HG02840 (cell line): ENCODE results near the gene ARPC5.
"Not testable (repeated sequence)": the region's sequence is repeated elsewhere in the genome, so short reads cannot be mapped to it uniquely, and the experiment has no call there.

Source experiments
- ATAC-seq: cut with Tn5 transposase; IDR thresholded peaks from one replicate; pipeline ENCODE4 v1.9.1; 2021; ENCODE audit warnings: mild to moderate bottlenecking, moderate library complexity, moderate number of reproducible peaks; ENCODE audit not compliant: unreplicated experiment, low FRiP score

The ARPC5 gene

DNA sequence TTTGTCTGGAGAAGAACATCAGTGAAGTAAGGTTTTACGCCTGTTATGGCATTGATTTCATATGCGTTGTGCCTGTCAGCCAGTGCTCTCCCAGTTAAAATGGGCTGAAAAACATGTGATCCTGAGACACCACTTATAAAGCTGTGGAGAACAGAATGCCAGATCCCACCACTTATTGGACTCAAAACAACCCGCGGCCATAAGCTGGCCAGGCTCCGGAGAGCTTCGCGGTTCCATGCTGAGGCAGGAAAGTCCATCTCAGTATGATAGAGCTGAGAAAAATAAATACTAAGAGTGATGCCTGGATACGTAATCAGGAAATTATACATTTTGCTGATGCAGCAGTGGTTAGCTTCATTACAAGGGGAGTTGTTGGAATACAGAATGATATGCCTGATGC lies 12.5 kb upstream of the ARPC5 start:
- ATAC-seq, result no peak

DNA sequence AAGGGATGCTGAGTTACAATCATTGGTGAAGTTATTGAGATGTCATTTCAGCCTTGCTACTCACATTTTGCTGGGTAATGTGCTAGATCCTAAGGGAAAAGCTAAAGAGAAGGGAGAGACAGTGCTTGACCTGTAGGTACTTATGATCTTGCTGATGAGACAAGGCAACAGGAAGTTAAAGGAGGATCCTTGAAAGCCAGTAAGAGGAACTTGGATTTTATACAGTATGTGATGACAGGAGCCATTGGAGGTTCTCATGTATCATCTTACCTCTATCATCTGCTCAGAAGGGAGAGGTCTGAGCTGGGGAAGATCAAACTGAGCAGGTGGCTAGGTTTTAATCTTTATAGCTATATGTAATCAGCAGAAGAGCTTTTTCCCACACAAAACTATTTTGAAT lies 11.2 kb upstream of the ARPC5 start:
- ATAC-seq, result no peak

DNA sequence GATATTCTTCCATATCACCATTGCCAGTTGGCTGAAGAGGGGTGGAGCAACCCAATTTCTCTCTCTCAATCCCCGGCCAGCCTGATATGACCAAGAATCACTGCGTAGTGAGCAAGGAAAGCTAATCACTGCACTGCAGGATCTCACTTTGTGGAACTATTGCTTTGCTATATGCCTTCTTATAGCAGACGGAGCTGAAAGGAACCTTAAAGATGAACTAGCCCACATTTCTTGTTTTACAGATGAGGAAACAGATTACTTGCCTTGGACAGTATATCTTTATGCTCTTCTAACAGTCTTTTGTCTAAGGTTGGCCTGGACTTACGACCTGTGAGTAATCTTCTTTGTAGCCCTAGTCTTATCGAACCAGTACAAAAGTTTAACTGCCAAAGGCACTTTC lies 9.9 kb upstream of the ARPC5 start:
- no peak for ATAC-seq

DNA sequence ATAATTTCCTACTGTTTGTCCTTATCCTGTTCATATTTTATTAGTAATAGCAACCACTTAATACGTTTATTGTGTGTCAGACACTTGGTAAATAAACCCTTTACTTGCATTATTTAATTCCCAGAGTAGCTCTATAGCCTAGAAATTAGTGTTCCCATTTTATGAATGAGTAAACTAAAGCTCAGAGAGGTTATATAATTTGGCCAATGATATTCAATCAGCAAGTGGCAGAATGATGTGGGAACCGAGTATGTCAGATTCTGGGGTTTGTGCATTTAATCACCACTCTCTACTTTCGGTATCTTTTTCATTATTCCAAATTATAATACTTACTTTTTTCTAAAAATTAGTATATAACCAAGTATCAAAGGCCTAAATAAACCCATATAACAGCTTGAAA lies 6.6 kb upstream of the ARPC5 start:
- ATAC-seq, result no peak

DNA sequence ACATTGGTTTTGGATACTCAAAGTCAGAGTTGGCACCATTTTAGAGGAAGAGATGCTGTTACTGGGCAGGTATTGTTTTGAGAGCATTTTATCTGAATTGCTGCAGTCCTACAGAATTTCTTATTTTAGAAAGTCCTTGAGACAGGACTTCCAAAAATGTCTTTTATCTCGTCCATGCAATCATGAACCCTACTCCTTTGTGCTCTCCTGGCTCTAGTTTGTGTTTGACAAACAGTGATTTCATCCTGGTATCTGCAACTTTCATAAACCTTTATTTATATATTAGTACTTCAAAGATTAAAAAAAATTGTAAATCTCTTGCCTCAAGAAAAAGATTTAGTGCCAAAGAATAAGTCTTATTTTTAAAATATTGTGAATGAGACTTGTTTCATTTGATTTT lies 4.6 kb upstream of the ARPC5 start:
- no peak for ATAC-seq

DNA sequence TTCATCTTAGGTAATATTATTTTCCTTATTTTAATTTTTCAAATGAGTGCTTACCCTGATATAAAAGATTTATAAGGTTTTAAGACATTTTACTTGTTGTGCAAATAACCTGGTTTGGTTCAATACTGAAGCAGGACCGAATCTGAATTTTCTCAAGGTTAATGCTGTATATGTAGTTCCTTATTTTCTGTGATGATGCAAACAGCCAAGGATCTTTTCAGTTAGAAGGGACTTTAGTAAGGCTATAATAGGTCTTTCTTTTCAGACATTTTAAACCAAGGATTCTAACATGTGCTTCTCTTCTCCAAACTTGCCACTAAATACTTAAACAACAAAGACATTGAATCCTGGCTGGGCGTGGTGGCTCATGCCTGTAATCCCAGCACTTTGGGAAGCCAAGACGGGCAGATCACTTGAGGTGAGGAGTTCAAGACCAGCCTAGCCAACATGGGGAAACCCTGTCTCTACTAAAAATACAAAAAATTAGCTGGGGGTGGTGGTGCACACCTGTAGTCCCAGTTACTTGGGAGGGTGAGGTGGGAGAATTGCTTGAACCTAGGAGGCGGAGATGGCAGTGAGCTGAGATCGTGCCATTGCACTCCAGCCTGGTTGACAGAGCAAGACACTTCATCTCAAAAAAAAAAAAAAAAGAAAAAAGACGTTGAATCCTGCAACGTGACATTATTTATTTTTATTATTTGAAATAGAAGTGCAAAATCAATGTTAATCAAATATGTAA lies 3.2 kb upstream of the ARPC5 start:
- ATAC-seq, result no peak

GRCh38 chr1:183636783-183637182 lies 1.2 kb upstream of the ARPC5 start:
- no peak for ATAC-seq

DNA sequence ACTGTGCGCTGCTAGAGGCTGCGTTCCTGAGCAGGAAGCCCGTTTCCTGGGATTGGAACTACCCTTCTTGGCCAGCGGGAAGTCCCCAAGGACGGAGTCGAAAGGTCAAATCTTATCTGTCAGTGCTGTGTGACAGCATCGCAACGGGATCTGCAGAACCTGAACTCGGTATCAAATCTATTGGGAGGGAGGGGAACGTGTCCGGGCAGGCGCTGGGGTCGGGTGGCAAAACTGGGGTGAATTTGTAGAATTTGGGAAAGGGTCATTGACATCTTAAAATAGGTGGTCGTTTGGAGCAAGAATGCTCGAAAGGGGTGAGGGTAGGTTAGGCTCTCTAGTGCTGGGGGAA lies 725 bp upstream of the ARPC5 start:
- no peak for ATAC-seq

DNA sequence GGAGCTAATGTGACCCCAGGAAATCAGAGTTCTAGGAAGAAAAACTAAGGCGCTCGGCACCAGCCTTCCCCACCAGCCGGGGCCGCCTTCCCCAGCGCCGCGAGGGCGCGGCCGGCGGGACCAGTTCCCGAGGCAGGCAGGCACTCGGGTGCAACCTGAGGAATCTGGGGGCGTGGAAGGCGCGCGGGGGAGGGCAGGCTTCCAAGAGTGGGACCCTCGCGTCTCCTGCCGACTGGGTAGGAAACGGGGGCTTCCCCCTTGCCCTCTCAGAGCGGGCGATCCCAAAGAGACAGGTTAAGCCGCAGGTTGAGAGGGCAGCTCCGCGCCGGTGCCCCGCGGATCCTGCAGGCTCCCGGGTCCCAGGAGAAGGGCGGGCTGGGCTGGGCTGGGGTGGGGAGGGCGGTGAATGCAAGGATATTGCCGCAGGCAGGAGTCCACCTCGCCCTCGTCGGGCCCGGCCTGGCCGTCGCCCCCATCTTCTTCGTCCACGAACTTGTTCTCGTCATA lies 431 bp downstream of the ARPC5 start:
- ATAC-seq, result peak; percentile 15

GRCh38 chr1:183634429-183635065 lies 1.0 kb downstream of the ARPC5 start:
- no peak for ATAC-seq

DNA sequence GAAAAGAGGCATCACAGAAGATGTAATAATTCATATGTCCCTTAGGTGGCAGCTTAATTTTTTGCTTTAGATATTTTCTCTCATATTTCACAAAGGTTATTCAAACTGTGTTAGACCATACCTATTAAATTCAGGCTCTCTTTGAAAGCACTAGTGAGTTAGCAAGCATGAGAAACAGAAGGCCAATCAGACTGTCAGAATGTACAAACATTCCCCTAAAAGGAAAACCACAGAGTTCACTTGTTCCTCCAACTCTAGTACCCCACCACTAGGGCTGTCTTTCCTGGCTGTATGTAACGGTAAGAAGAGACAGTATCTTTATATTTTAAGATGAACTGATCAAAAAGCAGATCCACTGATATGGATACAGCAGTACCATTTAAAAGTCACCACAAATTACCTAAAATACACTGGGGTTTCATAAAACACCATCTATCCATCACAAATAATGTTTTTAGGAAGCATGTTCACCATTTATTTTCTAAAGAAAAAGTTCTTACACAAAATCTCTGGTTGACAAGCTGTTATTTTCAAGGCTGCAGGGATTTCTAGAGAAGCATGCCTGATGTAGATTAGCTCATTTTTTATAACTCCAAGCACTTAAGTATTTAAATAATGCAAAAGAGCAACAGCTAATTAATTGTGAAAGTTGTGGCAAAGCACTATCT lies 1.8 kb downstream of the ARPC5 start:
- no peak for ATAC-seq

DNA sequence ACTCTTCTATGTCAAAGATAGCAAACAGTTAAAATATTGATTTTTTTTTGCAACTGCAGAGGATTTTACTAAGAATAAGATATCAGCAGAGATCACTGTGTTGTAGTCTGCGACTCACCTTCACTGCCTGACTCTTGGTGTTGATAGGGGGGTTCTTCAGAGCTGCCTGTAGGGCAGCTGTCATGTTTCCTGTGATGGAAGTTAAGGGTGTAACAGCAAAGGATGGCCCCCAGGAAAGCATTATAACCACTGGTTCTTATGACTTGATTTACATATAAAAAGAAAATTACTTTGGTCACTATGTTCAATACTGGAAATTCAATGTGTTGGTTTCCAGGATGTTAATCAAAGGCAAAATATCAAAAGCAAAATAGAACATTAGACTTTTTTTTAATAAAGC lies 2.6 kb downstream of the ARPC5 start:
- ATAC-seq, result no peak

GRCh38 chr1:183632114-183632513 lies 3.5 kb downstream of the ARPC5 start:
- ATAC-seq, result no peak

GRCh38 chr1:183630748-183631147 lies 4.8 kb downstream of the ARPC5 start:
- no peak for ATAC-seq

GRCh38 chr1:183628537-183628936 lies 7.0 kb downstream of the ARPC5 start:
- no peak for ATAC-seq

DNA sequence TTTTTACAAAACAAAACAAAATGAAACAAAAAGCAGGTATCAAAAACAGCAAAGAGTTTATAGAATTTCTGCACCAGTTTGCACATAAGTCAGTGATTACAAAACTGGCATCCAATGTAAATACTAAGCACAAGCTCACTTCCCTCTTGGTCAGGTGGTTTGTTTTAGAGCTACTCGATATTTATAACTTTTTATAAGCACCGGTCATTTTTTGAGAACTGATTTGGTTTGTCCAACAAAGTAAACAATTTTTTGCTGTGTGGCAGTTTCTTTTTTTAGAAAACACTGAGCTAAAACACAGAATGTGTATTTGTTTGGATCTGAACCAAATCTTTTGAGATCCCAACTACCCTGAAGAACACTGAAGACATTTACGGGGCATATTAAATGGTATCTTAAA lies 9.3 kb downstream of the ARPC5 start:
- ATAC-seq, result not testable (repeated sequence)

DNA sequence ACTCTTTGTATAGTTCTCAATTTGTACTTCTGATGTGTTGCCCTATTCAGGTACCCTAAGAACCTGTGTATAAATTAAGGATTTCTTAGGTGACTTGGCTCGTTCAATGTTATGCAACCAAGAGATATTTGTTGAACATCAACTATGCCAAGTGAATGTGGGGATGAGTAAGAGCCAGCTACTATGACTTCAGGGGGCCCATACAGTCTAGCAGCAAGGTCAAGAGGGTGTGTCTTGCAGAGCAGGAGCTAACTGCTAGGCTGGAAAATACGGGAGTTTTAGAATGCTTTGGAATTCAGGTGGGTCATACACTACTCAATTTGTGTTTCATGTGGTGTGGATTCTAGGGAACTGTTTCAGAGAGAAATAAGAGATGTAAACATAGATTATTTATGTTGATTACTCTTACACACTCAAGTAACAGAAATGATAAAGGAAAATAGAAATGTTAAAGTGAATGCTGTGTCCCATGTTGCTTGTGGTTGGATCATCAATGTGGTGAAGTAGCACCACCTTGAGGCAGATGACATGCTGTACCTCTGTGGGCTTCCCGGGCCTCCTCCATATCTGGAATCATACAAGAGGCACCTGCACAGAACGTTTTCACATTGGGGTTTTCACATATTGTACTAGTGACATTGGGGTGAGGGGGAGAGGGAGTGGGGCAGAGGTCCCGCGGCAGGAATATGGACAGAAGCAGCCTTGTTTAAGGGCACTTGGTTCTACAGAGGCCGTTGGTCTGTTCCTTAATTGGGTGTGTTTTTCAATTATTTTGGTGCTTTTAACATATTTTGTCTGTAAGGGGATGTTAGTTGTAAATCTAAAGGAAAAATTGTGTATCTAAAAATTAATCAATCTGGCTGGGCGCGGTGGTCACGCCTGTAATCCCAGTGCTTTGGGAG lies 12.4 kb downstream of the ARPC5 start:
- ATAC-seq, result no peak

DNA sequence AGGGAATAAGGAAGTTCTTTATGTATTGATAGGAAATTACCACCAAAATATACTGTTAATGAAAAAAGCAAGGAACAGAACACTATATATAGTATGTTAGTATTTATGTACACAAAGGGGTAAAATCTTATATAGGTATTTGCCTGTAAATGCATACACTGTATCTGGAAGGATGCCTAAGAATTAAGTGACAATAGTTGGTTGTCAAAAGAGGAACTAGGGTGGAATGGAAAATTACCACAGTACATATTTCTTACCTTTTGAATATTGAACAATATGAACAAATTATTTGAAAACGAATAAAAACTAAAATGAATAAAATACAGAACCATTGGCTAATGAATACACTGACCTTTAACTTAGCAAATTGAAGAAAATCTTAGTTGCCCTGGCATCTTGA lies 13.6 kb downstream of the ARPC5 start:
- no peak for ATAC-seq

DNA sequence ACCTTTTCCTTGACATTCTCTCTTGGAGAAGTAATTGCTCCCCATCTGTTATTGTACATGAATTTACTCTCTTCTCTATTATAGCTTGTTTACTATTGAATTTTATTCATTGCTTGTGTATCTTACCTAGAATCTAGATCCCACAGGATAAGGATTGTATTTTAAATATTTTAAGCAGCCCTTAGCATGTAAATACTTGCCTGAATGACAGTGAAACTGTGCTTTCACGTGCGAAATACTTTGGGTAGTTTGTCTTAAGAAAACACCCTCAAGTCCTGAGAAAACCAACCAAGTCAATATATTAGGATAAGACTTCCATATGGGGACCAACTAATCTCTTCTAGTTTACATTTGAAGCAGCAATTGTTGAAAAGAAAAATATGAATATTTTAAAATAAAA lies 15.3 kb downstream of the ARPC5 start:
- no peak for ATAC-seq

DNA sequence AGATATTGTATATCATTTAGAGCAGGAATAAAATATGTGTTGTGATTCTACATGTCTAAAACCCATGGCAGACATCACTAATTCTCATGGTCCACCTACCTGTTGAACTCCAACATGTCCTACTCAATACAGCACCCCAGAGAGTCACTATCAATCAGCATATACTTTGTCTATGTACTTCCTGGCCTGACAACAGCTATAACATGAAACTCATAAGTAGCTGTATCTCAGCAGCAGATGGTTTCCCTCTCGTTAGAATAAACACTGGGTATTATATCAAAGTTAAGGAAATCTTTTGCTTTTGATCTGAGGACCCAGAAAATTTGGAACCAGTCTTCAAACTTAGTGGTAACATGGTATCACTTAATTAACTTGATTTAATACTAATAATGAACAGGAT lies 15.8 kb downstream of the ARPC5 start:
- no peak for ATAC-seq

- not testable (repeated sequence) for ATAC-seq
Observed at GRCh38 chr1:183618202-183618601, 17.4 kb downstream of the ARPC5 start.
